Activated naive CD4-positive, alpha-beta T cell treated with Interleukin-2 at 50 U/mL for 16 hours (primary cell): ENCODE data around the gene PAGE2.
"Not testable (repeated sequence)": the region's sequence is repeated elsewhere in the genome, so short reads cannot be mapped to it uniquely, and the experiment has no call there.

Source experiments
- DNase-seq: peaks from one replicate; pipeline ENCODE4 v3.0.0-alpha.2; 2020

PAGE2 gene

GRCh38 chrX:55127692-55128091, 38.9 kb downstream of the PAGE2 start:
- no peak for DNase-seq

GRCh38 chrX:55129361-55129760, 40.5 kb downstream of the PAGE2 start:
- no peak for DNase-seq

GRCh38 chrX:55130481-55130880, 41.7 kb downstream of the PAGE2 start:
- no peak for DNase-seq

DNA sequence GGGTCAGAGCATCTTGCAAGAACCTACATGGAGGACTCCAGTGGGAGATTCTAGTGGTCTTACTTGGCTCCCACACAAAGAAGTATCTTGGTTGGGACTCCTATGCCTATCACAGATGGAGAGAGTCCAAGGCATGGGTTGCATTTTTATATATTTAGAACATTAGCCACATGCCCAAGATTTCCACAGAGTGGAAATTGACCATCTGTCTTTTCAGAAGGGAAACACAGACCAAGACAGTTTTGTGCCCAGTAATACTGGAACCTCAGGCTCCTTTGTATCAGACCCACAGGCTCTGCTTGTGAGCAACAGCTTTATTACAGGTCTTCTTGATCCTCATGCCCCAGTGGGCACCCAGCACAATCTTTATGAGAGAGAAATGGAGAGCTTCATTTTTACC, 43.6 kb downstream of the PAGE2 start:
- DNase-seq = no peak

DNA sequence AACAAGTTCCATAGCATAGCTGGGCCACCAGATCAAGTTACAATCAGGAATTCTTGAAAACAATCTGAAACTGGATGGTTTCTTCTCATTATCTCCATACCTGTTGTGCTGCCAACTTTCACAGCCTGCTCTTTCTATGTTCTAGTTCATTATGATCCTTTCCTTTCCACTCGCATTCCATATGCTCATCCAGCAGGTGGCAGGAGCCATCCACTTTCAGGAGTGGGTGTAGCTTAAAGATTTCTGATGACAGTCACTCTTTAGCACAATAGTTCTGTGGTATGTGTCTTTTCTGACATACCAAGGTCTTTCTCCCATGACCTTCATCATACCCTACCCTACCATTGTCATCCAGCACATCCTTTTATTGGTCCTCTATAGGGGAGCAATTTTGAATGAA, 46.4 kb downstream of the PAGE2 start:
- peak; percentile 8 for DNase-seq

DNA sequence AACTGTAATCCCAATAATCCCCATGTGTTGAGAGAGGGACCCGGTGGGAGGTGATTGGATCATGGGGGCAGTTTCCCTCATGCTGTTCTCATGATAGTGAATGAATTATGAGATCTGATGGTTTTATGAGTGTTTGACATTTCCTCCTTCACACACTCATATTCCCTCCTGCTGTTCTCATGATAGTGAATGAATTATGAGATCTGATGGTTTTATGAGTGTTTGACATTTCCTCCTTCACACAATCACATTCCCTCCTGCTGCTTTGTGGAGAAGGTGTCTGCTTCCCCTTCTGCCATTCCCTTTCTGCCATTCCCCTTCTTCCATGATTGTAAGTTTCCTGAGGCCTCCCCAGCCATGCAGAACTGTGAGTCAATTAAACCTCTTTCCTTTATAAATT, 52.0 kb downstream of the PAGE2 start:
- DNase-seq = not testable (repeated sequence)
